Astrocyte (in vitro differentiated cells and primary cell): ENCODE measurements around the gene HAUS7.

Experiments used
- CTCF ChIP-seq: IDR thresholded peaks from 2 replicates; pipeline ENCODE4 v1.5.1; 2011; ENCODE audit warnings: low read depth, mild to moderate bottlenecking, inconsistent platforms, low read length, moderate library complexity; ENCODE audit not compliant: insufficient read depth
- EZH2 ChIP-seq: IDR thresholded peaks from 2 replicates; pipeline ENCODE4 v1.6.1; 2012; ENCODE audit warnings: mild to moderate bottlenecking, low read length, inconsistent platforms; ENCODE audit not compliant: insufficient read depth

GRCh38 chrX:153473126-153473525, 2.8 kb upstream of the HAUS7 start:
- TF ChIP-seq CTCF (no peak), EZH2 (no peak)
